IMR-90 (cell line): ENCODE results near the gene NR4A3. TPM values are rescaled to one million over a fixed set of nuclear protein-coding genes. Genes with fewer than 3 reads are reported as not detected.

Experiments
- ATAC-seq: fragments of 200-7000 bp; cut with Tn5 transposase; 2 replicates; pipeline ENCODE4 v1.9.1; 2020; ENCODE audit warnings: low read depth, mild to moderate bottlenecking, moderate library complexity
- BruUV-seq: library from RNA; stranded (reverse); fragments of 400-500 nt; replicated peaks from 2 replicates; lab custom pipeline; 2021; lab: Mats Ljungman, UMichigan
- CTCF ChIA-PET: fragments of 300-600 bp; formaldehyde crosslinking; extraction: SDS; loops from one replicate; lab custom pipeline; 2021; ENCODE audit warnings: antibody characterized with exemption; lab: Yijun Ruan, JAX
- POLR2A ChIA-PET: fragments of 300-600 bp; sonication (Branson Sonifier 250); formaldehyde crosslinking; loops from one replicate; lab custom pipeline; 2022; ENCODE audit warnings: antibody characterized with exemption; ENCODE audit not compliant: unreplicated experiment; lab: Charles Lee
- DNase-seq: peaks from one replicate; pipeline ENCODE4 v3.0.0; 2013
- H2AFZ ChIP-seq: replicated peaks from 2 replicates; pipeline ENCODE3; 2013; ENCODE audit warnings: low read length, mild to moderate bottlenecking; ENCODE audit not compliant: poor library complexity
- H2AK5ac ChIP-seq: 2 replicates; pipeline ENCODE4 v1.6.1; 2013; ENCODE audit warnings: low read depth, low read length, inconsistent platforms
- H2AK9ac ChIP-seq: replicated peaks from 2 replicates; pipeline ENCODE3; 2013; ENCODE audit warnings: mild to moderate bottlenecking, low read depth, low read length, moderate library complexity; ENCODE audit not compliant: poor library complexity
- H2BK120ac ChIP-seq: 2 replicates; pipeline ENCODE4 v1.6.1; 2013; ENCODE audit warnings: low read depth, low read length, inconsistent platforms
- H2BK15ac ChIP-seq: 3 replicates; pipeline ENCODE4 v1.6.1; 2013; ENCODE audit warnings: low read depth, low read length, inconsistent platforms
- H2BK20ac ChIP-seq: 2 replicates; pipeline ENCODE4 v1.6.1; 2013; ENCODE audit warnings: low read depth, mild to moderate bottlenecking, inconsistent platforms, low read length, moderate library complexity
- H2BK5ac ChIP-seq: 2 replicates; pipeline ENCODE4 v1.6.1; 2013; ENCODE audit warnings: mild to moderate bottlenecking, low read depth, low read length, inconsistent platforms; ENCODE audit not compliant: poor library complexity, severe bottlenecking
- H3K14ac ChIP-seq: replicated peaks from 2 replicates; pipeline ENCODE4 v1.6.1; 2013; ENCODE audit warnings: low read depth, low read length, inconsistent platforms
- H3K18ac ChIP-seq: 2 replicates; pipeline ENCODE4 v1.6.1; 2013; ENCODE audit warnings: low read depth, low read length, control low read depth
- H3K23ac ChIP-seq: 2 replicates; pipeline ENCODE4 v1.6.1; 2013; ENCODE audit warnings: low read depth, low read length, inconsistent platforms
- H3K27ac ChIP-seq: 2 replicates; pipeline ENCODE4 v1.5.1; 2013; ENCODE audit warnings: mild to moderate bottlenecking, control low read depth, low read length; ENCODE audit not compliant: insufficient read depth
- H3K27me3 ChIP-seq: 2 replicates; pipeline ENCODE4 v1.6.1; 2013; ENCODE audit warnings: low read length; ENCODE audit not compliant: control insufficient read depth, insufficient read depth
- H3K36me3 ChIP-seq: 2 replicates; pipeline ENCODE4 v1.6.1; 2013; ENCODE audit warnings: low read length, mixed read lengths; ENCODE audit not compliant: control insufficient read depth, insufficient read depth
- H3K4ac ChIP-seq: 2 replicates; pipeline ENCODE4 v1.6.1; 2013; ENCODE audit warnings: low read depth, low read length, inconsistent platforms
- H3K4me1 ChIP-seq: 2 replicates; pipeline ENCODE4 v1.6.1; 2013; ENCODE audit warnings: low read length, mixed read lengths; ENCODE audit not compliant: control insufficient read depth, insufficient read depth
- H3K4me2 ChIP-seq: 2 replicates; pipeline ENCODE4 v1.6.1; 2013; ENCODE audit warnings: low read depth, mild to moderate bottlenecking, control low read depth, low read length, moderate library complexity
- H3K4me3 ChIP-seq: 2 replicates; pipeline ENCODE4 v1.5.1; 2013; ENCODE audit warnings: low read depth, mild to moderate bottlenecking, control low read depth, low read length, moderate library complexity; ENCODE audit not compliant: insufficient read depth
- H3K56ac ChIP-seq: 2 replicates; pipeline ENCODE4 v1.6.1; 2013; ENCODE audit warnings: low read length, inconsistent platforms; ENCODE audit not compliant: insufficient read depth; ENCODE audit errors: extremely low read depth
- H3K79me1 ChIP-seq, 2 experiments: 2 replicates each; pipeline ENCODE4 v1.6.1; 2013; ENCODE audit warnings: low read length in 2 of 2, inconsistent platforms in 1 of 2, low read depth in 1 of 2
- H3K9ac ChIP-seq: 2 replicates; pipeline ENCODE4 v1.6.1; 2013; ENCODE audit warnings: low read depth, low read length, control low read depth
- H3K9me1 ChIP-seq: 2 replicates; pipeline ENCODE4 v1.6.1; 2013; ENCODE audit warnings: low read length, inconsistent platforms; ENCODE audit not compliant: insufficient read depth
- H3K9me3 ChIP-seq: 2 replicates; pipeline ENCODE4 v1.6.1; 2013; ENCODE audit warnings: low read length; ENCODE audit not compliant: control insufficient read depth, insufficient read depth
- H4K20me1 ChIP-seq: 2 replicates; pipeline ENCODE4 v1.6.1; 2013; ENCODE audit warnings: low read length, inconsistent platforms; ENCODE audit not compliant: insufficient read depth
- H4K5ac ChIP-seq: 2 replicates; pipeline ENCODE4 v1.6.1; 2013; ENCODE audit warnings: mild to moderate bottlenecking, low read depth, low read length, control low read depth
- H4K8ac ChIP-seq, 2 experiments: 2 replicates each; pipeline ENCODE4 v1.6.1; 2013; ENCODE audit warnings: low read depth in 2 of 2, low read length in 2 of 2, control low read depth in 1 of 2, inconsistent platforms in 1 of 2
- H4K91ac ChIP-seq: 2 replicates; pipeline ENCODE4 v1.6.1; 2013; ENCODE audit warnings: low read depth, low read length, inconsistent platforms; ENCODE audit not compliant: insufficient read depth
- CHD1 ChIP-seq: IDR thresholded peaks from 2 replicates; pipeline ENCODE4 v1.6.1; 2012; ENCODE audit warnings: low read depth, low read length, improper control_type of control experiment
- MAFK ChIP-seq: IDR thresholded peaks from 2 replicates; pipeline ENCODE4 v1.6.1; 2012; ENCODE audit warnings: low read depth, low read length, improper control_type of control experiment
- WGBS, 2 experiments: methylation state at CpG; one replicate each; pipeline versions ENCODE4 v1.1.5 to v1.1.7; 2013; ENCODE audit warnings: missing lambda C conversion rate in 2 of 2; ENCODE audit not compliant: insufficient read length in 1 of 2; ENCODE audit errors: extremely low coverage in 2 of 2; 5-methylcytosine and 5-hydroxymethylcytosine counted together
- dilution Hi-C: fragments of 300-500 bp; cut with HindIII; formaldehyde crosslinking; loops from one replicate; pipeline ENCODE4 v1.14.3; 2018; ENCODE audit warnings: low sequenced_read_pairs; ENCODE audit not compliant: unreplicated experiment
- in situ Hi-C: fragments of 300-500 bp; cut with MboI; formaldehyde crosslinking; loops from 3 replicates; pipeline ENCODE4 v1.14.3; 2019; ENCODE audit warnings: low sequenced_read_pairs, inconsistent platforms, mixed read lengths
- intact Hi-C: fragments of 100-400 bp; cut with micrococcal nuclease; formaldehyde crosslinking; loops from 2 replicates; pipeline ENCODE4 v1.10.0; 2022
- polyA plus RNA-seq, 3 experiments: library from polyadenylated mRNA; depleted of rRNA; stranded (reverse); fragments of >200 nt; gene quantifications; 2 replicates each; pipeline ENCODE4 v1.2.3, GENCODE V29; 2012; ENCODE audit warnings: low replicate concordance in 1 of 3
- total RNA-seq: library from RNA; depleted of rRNA; stranded (reverse); fragments of >200 nt; gene quantifications from 2 replicates; pipeline ENCODE4 v1.2.3, GENCODE V29; 2012

Gene NR4A3
- total and polyA plus RNA-seq, 2 of the 4 experiments (the other 2 are of a cell fraction): 0.27 to 0.54 TPM

- WGBS, 2 experiments: no CpG with 5 or more reads among the region's 2 CpGs
- Histone ChIP-seq H3K4me1 (no peaks in the 10 kb centered on the region), H3K4ac (no peak overlapping the region), H3K56ac (no peak overlapping the region), H4K20me1 (no peaks in the 10 kb centered on the region), H2AFZ (no peak overlapping the region), H3K4me3 (no peak overlapping the region), H2BK5ac (no peak overlapping the region), H4K8ac (no peak overlapping the region), H3K27ac (no peak overlapping the region), H2AK5ac (no peak overlapping the region), H3K36me3 (peaks cover 12% of the 10 kb centered on the region), H2BK20ac (no peak overlapping the region), H3K4me2 (no peak overlapping the region), H3K79me1 (no peaks in the 10 kb centered on the region), H3K9ac (no peak overlapping the region), H4K91ac (no peak overlapping the region), H3K9me1 (no peaks in the 10 kb centered on the region; the same call in 1 of the 2 replicates), H2BK15ac (no peak overlapping the region), H3K23ac (no peak overlapping the region), H2BK120ac (no peak overlapping the region), H3K9me3 (no peaks in the 10 kb centered on the region), H3K27me3 (no peaks in the 10 kb centered on the region), H4K5ac (no peak overlapping the region), H2AK9ac (no peak overlapping the region), H3K18ac (no peak overlapping the region), H3K14ac (no peak overlapping the region)
- CTCF ChIA-PET: interaction anchor here (0.5 kb wide), 1 partner anchor 411 kb away, joined by 4 read pairs; no protein-coding TSS in a partner anchor
- no peak for DNase-seq
- no peak for TF ChIP-seq CHD1
- TF ChIP-seq MAFK: no peak
- BruUV-seq: no TSS peak
- intact Hi-C loops: no loop called here
- POLR2A ChIA-PET: no interaction called here
- in situ Hi-C loops: no loop called here
- dilution Hi-C loops: no loop called here
- no peak for ATAC-seq
Measured at GRCh38 chr9:99851500-99851822, 29.8 kb downstream of the NR4A3 start.
